Fibroblast of skin of back (primary cell): ENCODE results near the gene AP1G2. TPM values are rescaled to one million over a fixed set of nuclear protein-coding genes. Genes with fewer than 3 reads are reported as not detected.
A peak's percentile ranks its signal among the peaks of the same experiment; 100 is the strongest.
"Not testable (repeated sequence)": the region's sequence is repeated elsewhere in the genome, so short reads cannot be mapped to it uniquely, and the experiment has no call there.

Source experiments
- DNase-seq: peaks from one replicate; pipeline ENCODE4 v3.0.0-alpha.2; 2013
- polyA plus RNA-seq, 2 experiments: library from polyadenylated mRNA; unstranded; fragments of 120-200 nt; gene quantifications; one replicate each; pipeline ENCODE4 v1.2.1, GENCODE V29; 2013; ENCODE audit not compliant: insufficient read length in 2 of 2

The AP1G2 gene
- 10.7 TPM for polyA plus RNA-seq (2013, experiment 1 of 2; ENCODE audit: insufficient read length)
- polyA plus RNA-seq (2013, experiment 2 of 2; ENCODE audit: insufficient read length), result 12.0 TPM

- DNase-seq, result peak; percentile 62
Observed at GRCh38 chr14:23567186-23568020, at the start of gene AP1G2. Gene AP1G2 (minus strand): TSS chr14:23567791. CDS start chr14:23567314, 477 bp downstream.

GRCh38 chr14:23615856-23616255, 48.3 kb upstream of the AP1G2 start:
- DNase-seq, result no peak

- DNase-seq, result no peak
Observed at GRCh38 chr14:23614395-23614828, 46.8 kb upstream of the AP1G2 start.

GRCh38 chr14:23613242-23614070, 45.9 kb upstream of the AP1G2 start:
- DNase-seq, result no peak

- DNase-seq, result no peak
Observed at GRCh38 chr14:23612802-23613201, 45.2 kb upstream of the AP1G2 start.

- DNase-seq, result no peak
Observed at GRCh38 chr14:23612354-23612732, 44.8 kb upstream of the AP1G2 start.

GRCh38 chr14:23610815-23611289, 43.3 kb upstream of the AP1G2 start:
- no peak for DNase-seq

GRCh38 chr14:23610090-23610814, 42.7 kb upstream of the AP1G2 start:
- DNase-seq, result no peak

- DNase-seq, result not testable (repeated sequence)
Observed at GRCh38 chr14:23609411-23610089, 42.0 kb upstream of the AP1G2 start.

GRCh38 chr14:23609001-23609400, 41.4 kb upstream of the AP1G2 start:
- DNase-seq, result no peak

- DNase-seq, result no peak
Observed at GRCh38 chr14:23608454-23608853, 40.9 kb upstream of the AP1G2 start.

GRCh38 chr14:23605931-23606585, 38.5 kb upstream of the AP1G2 start:
- peak; percentile 36 for DNase-seq

GRCh38 chr14:23604675-23605170, 37.1 kb upstream of the AP1G2 start:
- DNase-seq, result no peak

GRCh38 chr14:23604148-23604547, 36.6 kb upstream of the AP1G2 start:
- no peak for DNase-seq

GRCh38 chr14:23603103-23603502, 35.5 kb upstream of the AP1G2 start:
- no peak for DNase-seq

GRCh38 chr14:23602181-23603095, 34.8 kb upstream of the AP1G2 start:
- DNase-seq, result no peak

GRCh38 chr14:23601845-23602180, 34.2 kb upstream of the AP1G2 start:
- no peak for DNase-seq

- DNase-seq, result no peak
Observed at GRCh38 chr14:23601424-23601823, 33.8 kb upstream of the AP1G2 start.

- no peak for DNase-seq
Observed at GRCh38 chr14:23600806-23601205, 33.2 kb upstream of the AP1G2 start.

- no peak for DNase-seq
Observed at GRCh38 chr14:23600322-23600707, 32.7 kb upstream of the AP1G2 start.
